ENCODE data around the gene SPRING1.
A peak's percentile ranks its signal among the peaks of the same experiment; 100 is the strongest.
"Not testable (repeated sequence)": the region's sequence is repeated elsewhere in the genome, so short reads cannot be mapped to it uniquely, and the experiment has no call there.

Gene SPRING1

GRCh38 chr12:116737774-116738657 lies at the start of gene SPRING1, which contains the start of gene RNFT2:
Gene SPRING1 (minus strand): TSS chr12:116738069. CDS start chr12:116737900, 169 bp downstream.
Gene RNFT2 (plus strand): TSS chr12:116738315. CDS start chr12:116740498, 2,183 bp downstream.
- DNase-seq = peak; percentile 100

- DNase-seq = no peak
These were observed 46.4 kb upstream of the SPRING1 start for GRCh38 chr12:116784238-116784612.

GRCh38 chr12:116783525-116784237 lies 45.8 kb upstream of the SPRING1 start:
- DNase-seq = no peak

- DNase-seq = no peak
These were observed 43.1 kb upstream of the SPRING1 start for GRCh38 chr12:116780942-116781341.

GRCh38 chr12:116779597-116779996 lies 41.7 kb upstream of the SPRING1 start:
- no peak for DNase-seq

- no peak for DNase-seq
These were observed 39.4 kb upstream of the SPRING1 start for GRCh38 chr12:116777245-116777644.

GRCh38 chr12:116774020-116774419 lies 36.2 kb upstream of the SPRING1 start:
- no peak for DNase-seq

GRCh38 chr12:116773276-116773731 lies 35.4 kb upstream of the SPRING1 start:
- no peak for DNase-seq

GRCh38 chr12:116771651-116772050 lies 33.8 kb upstream of the SPRING1 start:
- DNase-seq = no peak

GRCh38 chr12:116766746-116767145 lies 28.9 kb upstream of the SPRING1 start:
- DNase-seq = no peak

GRCh38 chr12:116766285-116766684 lies 28.4 kb upstream of the SPRING1 start:
- DNase-seq = no peak

- no peak for DNase-seq
These were observed 27.4 kb upstream of the SPRING1 start for GRCh38 chr12:116765271-116765670.

GRCh38 chr12:116761499-116761898 lies 23.6 kb upstream of the SPRING1 start:
- DNase-seq = no peak

GRCh38 chr12:116760622-116761020 lies 22.8 kb upstream of the SPRING1 start:
- DNase-seq = no peak

- peak; percentile 48 for DNase-seq
These were observed 22.1 kb upstream of the SPRING1 start for GRCh38 chr12:116759783-116760621.

GRCh38 chr12:116754783-116755182 lies 16.9 kb upstream of the SPRING1 start:
- DNase-seq = not testable (repeated sequence)

- DNase-seq = not testable (repeated sequence)
These were observed 16.2 kb upstream of the SPRING1 start for GRCh38 chr12:116754097-116754496.

GRCh38 chr12:116750298-116750697 lies 12.4 kb upstream of the SPRING1 start:
- DNase-seq = no peak

- DNase-seq = no peak
These were observed 12.0 kb upstream of the SPRING1 start for GRCh38 chr12:116749884-116750283.

- no peak for DNase-seq
These were observed 7.7 kb upstream of the SPRING1 start for GRCh38 chr12:116745554-116745953.

- DNase-seq = no peak
These were observed 6.9 kb upstream of the SPRING1 start for GRCh38 chr12:116744766-116745165.

- not testable (repeated sequence) for DNase-seq
These were observed 4.9 kb upstream of the SPRING1 start for GRCh38 chr12:116742787-116743186.

- DNase-seq = no peak
These were observed 1.6 kb upstream of the SPRING1 start for GRCh38 chr12:116739381-116739887.
